HG03066 (cell line): ENCODE data around the gene NECAB2.
A peak's percentile ranks its signal among the peaks of the same experiment; 100 is the strongest.

Source experiments
- ATAC-seq: cut with Tn5 transposase; IDR thresholded peaks from one replicate; pipeline ENCODE4 v1.9.1; 2021; ENCODE audit warnings: low read depth; ENCODE audit not compliant: unreplicated experiment

NECAB2 gene

DNA sequence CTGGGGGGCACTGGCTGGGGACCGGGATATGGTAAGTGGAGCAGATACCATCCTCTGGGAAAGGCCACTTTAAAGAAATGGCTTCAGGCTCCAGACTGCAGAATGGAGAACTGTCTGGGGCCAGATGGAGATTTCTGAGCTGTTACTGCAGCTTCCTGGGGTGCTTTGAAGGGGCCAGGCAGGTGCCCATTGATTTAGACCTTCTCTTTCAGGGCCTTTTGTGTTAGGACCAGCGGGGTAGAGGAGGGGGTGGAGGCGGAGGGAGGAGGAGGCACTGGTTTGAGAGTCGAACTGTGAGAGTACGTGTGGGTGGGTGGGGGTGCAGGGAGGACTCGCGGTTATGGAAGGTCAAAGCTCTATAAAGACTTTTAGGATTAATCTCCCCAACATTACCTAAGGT is 11.4 kb downstream of the NECAB2 start:
- ATAC-seq: no peak

DNA sequence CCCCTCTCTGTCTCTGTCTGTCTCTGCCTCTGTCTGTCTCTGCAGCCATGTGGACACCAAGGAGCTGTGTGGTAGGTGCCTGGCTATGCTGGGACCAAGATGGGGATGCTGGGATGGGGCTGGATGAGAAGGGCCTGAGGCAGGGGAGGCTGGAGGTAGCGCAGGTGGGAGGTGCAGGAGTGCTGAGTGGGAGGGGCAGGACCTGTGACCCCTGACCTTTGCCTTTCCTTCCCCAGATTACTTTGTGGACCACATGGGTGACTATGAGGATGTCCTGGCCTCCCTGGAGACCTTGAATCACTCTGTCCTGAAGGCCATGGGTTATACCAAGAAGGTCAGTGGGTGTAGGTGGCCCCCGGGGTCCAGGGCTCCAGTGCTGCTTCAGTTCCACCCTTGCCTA is 12.8 kb downstream of the NECAB2 start:
- no peak for ATAC-seq

DNA sequence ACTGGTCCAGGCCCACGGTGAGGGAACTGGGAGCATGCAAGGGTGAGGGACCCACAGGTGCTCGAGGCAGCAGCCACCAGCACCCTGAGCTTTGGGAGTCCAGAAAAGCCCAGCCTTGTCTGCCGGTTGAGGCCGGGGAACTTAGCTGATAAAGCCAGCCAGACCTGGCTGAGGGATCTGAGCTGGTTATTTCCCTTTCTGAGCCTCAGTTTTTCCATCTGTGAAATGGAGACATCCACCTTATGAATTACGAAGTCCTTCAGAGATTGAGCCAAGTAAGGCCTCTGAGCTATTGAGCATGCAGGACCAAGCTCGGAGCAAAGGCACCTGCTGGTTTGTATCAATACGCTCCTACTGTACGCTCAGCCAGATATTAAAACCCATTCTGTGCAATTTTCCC is 13.8 kb downstream of the NECAB2 start:
- ATAC-seq: no peak

DNA sequence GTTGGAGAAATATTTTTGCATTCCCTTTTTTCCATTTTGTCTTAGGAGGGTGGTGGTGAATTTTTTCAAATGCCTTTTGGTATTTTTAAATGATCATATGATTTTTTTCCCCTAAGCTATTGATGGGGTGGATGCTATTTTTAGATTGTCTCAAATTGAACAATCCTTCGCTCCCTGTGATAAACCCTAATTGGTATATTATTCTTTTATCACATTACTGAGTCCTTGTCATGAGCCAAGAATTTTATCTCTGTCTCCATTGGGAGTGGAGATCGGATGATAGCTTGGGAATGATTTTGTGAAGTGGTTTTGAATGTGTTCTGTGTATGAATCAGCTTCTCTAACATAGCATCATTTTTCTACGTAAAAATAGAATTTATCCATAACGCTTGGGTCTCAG is 15.4 kb downstream of the NECAB2 start:
- ATAC-seq: no peak

DNA sequence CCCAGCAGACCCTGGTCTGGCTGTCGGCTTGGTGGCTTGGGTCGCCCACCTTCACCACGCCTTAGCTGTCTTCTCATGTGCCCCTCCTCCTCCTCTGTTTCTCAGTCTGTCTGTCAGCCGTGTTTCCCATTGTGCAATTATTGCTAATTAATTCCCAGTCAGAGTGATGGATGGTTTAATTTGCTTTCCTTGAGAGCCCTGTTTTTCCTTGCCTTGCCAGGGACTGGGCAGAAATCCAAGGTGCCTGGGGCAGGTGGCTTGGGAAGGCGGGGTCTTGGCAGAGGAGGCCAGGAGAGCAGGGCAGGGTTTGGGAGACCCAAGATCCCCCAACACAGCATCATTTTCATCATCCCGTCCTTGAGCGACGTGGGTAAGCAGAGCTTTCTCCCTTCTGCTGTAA is 21.3 kb downstream of the NECAB2 start:
- no peak for ATAC-seq

GRCh38 chr16:83990492-83990891 is 22.4 kb downstream of the NECAB2 start:
- ATAC-seq: no peak

DNA sequence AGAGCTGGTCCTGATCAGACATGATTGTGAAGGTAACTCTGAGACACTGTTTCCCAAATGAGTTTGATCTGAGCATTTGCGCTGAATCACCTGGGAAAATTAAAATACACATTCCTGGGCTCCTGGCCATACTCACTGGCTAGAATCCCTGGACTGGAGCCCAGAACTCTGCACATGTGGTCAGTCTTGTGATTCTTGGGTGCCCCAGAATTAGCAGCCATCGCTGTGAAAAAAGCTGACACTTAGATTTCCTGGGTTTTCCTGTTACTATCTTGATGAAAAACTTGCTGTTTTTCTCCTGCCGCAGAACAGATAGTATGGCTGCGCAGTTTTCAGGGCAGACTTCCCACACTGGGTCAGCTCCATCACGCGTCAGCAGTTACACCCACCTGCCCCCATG is 24.6 kb downstream of the NECAB2 start:
- no peak for ATAC-seq

DNA sequence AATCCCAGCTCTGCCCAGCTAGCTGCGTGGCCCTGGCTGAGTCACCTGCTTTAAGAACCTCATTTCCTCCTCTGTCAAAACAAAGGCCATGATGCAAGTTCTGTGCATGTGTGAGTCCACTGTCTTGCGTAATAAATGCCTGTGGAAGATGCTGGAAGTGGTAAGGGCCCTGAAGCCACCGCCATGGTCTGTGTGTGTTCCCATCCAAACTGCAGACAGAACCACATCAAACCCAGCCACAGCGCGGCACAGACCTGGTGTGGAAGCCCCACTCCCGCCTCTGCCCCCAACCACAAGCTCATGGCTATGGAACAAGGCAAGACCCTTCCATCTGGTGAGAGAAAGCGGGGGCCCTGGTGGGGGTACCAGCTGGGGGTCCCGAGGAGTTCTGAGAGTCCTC is 26.0 kb downstream of the NECAB2 start:
- ATAC-seq: no peak

GRCh38 chr16:83994703-83995102 is 26.7 kb downstream of the NECAB2 start:
- no peak for ATAC-seq

DNA sequence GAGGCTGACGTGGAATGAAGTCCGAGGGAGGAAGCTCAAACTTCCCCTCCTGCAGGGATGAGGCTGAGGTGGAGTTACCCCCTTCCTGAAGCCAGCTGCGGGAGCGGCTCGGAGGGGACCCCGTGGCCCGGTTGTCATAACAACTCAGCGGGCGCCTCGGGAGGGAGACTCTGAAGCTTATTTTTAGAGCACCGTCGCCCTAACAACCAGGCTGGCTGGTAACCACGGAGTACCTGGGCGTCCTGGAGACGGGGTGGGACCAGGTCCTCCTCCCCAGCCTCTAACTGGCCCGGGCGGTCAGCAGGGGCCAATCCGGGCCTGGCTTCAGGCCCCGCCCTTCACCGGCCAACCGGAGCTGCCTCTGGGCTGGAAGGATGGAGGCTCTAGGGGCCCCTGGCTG is 27.7 kb downstream of the NECAB2 start:
- ATAC-seq: no peak

DNA sequence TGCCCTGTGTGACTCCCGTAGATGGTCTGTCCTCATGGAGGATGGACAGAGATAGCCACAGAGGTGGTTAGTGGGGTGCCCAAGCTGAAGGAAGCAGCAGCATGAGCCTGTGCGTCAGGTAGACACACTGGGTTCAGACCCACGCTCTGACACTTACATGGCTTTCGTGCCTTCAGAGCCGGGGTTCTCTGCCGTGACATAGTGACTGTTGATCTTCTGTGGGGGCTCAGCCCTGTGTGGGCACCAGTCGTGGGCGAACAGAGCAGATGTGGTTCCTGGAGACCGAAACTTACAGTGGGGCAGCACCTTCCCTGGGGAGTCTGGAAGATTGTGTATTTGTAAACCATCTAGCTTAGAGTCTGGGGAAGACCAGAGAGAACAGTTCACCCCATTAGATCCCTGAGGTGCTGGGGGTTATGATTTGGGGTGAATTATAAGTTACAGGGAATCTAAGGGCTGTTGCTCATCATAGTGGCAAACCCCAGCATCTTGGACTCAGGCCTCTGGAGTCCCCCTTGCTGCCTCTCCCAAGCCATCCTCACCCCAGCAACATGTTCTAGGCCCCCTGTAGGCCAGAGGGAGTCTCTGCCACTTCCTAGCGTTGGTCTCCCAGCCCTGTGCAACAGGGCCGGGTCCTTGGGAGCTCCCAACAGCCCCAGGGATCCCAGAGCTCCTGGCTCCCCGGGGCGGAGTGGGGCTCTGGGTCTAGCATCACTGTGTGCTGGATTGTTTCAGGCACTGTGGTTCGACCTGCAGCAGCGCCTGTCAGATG is 28.6 kb downstream of the NECAB2 start:
- no peak for ATAC-seq

- no peak for ATAC-seq
These were observed 30.0 kb downstream of the NECAB2 start for GRCh38 chr16:83998091-83998490.

GRCh38 chr16:84000989-84001642 is 33.1 kb downstream of the NECAB2 start:
- no peak for ATAC-seq

DNA sequence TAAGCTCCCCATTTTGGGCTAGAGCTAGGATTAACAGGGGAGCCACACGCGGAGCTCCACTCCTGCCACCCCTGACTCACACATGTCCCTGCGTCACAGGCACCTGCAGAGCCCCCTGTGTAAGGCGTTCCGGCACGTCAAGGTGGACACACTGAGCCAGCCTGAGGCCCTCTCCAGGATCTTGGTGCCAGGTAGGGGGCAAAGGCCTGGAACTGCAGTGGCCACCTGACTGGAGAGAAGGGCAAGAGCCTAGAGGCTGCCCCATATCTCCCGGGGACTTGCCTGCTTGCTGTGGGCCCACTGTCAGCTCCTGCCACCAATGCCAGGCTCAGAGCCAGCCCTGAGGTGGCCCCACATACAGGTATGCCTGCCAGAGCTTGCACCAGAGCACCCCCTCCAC is 33.7 kb downstream of the NECAB2 start:
- ATAC-seq: no peak

DNA sequence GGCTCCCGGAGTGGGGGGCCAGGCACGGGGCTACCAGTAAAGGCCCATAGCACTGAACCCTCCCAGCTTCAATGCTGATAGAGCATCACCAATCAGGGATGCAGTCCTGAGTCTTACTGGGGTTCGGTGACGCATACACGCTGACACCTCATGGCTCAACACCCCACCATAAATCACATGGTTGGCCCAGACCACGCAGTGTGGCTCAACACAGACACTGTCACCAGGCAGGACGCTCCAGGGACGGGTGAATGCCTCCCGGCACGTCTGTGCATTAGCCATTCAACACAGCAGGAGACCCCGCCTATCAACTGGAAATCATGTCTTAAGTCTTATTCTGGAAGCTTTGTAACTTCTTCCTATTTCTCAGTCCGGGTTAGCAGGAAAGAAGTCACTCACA is 35.0 kb downstream of the NECAB2 start:
- no peak for ATAC-seq

- ATAC-seq: no peak
These were observed 36.4 kb downstream of the NECAB2 start for GRCh38 chr16:84004442-84004841.

DNA sequence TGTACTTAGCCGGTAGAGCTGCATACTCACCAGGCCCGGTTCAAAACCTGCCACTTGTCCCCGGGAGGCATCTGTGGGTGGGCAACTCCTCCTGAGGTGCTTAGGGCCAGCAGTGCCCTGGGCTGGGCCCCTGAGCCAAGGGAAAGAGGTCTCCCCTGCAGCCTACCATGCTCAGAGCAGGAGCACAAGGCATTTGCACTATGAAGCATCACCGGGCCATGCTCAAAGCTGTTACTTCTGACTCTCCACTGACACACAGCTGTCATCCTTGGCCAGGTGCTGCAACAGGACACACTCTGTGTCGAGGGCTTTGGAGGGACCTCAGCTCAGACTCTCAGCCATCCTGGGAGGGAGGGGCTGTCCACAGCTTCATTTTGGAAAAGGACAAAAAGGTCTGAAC is 37.3 kb downstream of the NECAB2 start:
- ATAC-seq: no peak

GRCh38 chr16:84007520-84007919 is 39.5 kb downstream of the NECAB2 start:
- ATAC-seq: no peak

DNA sequence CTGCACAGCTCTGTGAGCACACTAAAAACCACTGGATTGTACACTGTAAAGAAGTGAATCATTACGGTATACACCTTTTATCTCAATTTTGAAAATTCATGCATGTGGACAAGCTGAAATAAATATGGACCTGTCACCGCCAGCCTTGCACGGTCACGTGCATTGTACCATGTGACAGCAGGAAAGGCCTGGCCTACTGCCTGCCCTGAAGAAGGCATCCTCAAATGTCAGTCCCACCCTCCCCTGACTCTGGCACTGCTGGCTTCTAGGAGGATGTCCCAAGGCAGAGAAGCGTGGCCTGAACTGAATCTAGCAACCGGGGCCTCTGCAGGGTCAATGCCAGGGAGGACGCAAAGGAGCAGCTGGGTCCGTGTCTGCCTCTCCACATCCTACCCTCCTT is 39.9 kb downstream of the NECAB2 start:
- no peak for ATAC-seq

DNA sequence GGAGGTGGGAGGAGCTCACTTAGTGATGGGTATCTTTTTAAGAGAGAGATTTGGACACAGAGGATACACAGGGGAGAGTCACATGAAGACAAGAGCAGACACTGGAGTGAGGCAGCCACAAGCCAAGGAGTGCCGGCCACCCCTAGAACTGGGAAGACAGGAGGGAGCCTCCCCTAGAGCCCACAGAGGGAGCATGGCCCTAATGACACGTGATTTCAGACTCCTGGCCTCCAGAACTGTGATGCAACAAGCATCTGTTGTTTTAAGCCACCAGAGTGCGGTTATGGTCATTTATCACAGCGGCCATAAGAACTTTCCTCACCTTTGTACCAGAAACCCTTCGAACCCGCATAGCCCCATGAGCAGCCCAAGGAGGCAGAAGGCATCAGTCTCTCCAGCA is 41.2 kb downstream of the NECAB2 start:
- ATAC-seq: no peak

DNA sequence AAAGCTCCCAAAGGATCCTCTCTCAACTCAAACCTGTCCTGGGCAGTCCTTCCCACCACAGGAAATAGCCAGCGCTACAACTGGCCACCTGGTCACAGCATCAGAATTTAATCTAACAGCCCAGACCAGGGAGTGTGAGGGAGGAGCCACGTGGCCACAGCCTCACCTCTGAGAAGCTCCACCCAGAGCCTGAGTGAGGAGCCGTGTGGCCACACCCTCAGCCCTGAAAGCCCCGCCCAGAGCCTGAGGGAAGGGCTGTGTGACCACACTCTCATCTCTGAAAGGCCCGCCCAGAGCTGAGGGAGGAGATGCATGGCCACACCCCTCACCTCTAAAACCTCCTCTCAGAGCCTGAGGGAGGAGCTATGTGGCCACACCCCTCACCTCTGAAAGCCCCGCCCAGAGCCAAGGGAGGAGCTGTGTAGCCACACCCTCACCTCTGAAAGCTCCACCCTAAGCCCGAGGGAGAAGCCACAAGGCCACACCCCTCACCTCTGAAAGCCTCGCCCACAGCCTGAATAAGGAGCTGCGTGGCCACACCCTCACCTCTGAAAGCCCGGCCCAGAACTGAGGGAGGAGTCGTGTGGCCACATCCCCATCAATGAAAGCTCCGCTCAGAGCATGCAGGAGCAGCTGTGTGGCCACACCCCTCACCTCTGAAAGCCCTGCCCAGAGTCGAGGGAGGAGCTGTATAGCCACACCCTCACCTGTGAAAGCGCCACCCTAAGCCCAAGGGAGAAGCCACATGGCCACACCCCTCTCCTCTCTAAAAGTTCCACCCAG is 45.9 kb downstream of the NECAB2 start:
- ATAC-seq: peak; percentile 69
